GM19324 (cell line): ENCODE data around the gene UCK1.
A peak's percentile ranks its signal among the peaks of the same experiment; 100 is the strongest.
"Not testable (repeated sequence)": the region's sequence is repeated elsewhere in the genome, so short reads cannot be mapped to it uniquely, and the experiment has no call there.

Experiments used
- ATAC-seq: cut with Tn5 transposase; IDR thresholded peaks from one replicate; pipeline ENCODE4 v1.9.1; 2021; ENCODE audit warnings: mild to moderate bottlenecking, moderate library complexity; ENCODE audit not compliant: unreplicated experiment, low FRiP score

UCK1 gene

GRCh38 chr9:131524665-131525315 is 6.3 kb downstream of the UCK1 start:
- ATAC-seq, result no peak

GRCh38 chr9:131523451-131524435 is 7.3 kb downstream of the UCK1 start:
- ATAC-seq, result no peak

- ATAC-seq, result no peak
These were observed 8.0 kb downstream of the UCK1 start for GRCh38 chr9:131523086-131523388.

GRCh38 chr9:131522257-131523085 is 8.6 kb downstream of the UCK1 start:
- ATAC-seq, result no peak

- ATAC-seq, result no peak
These were observed 9.2 kb downstream of the UCK1 start for GRCh38 chr9:131521822-131522221.

- ATAC-seq, result no peak
These were observed 9.9 kb downstream of the UCK1 start for GRCh38 chr9:131521203-131521602.

GRCh38 chr9:131520503-131520902 is 10.6 kb downstream of the UCK1 start:
- no peak for ATAC-seq

- no peak for ATAC-seq
These were observed 12.5 kb downstream of the UCK1 start for GRCh38 chr9:131518553-131518952.

GRCh38 chr9:131517761-131518190 is 13.3 kb downstream of the UCK1 start:
- ATAC-seq, result no peak

- ATAC-seq, result no peak
These were observed 14.1 kb downstream of the UCK1 start for GRCh38 chr9:131516930-131517329.

- no peak for ATAC-seq
These were observed 15.0 kb downstream of the UCK1 start for GRCh38 chr9:131516100-131516499.

GRCh38 chr9:131515559-131516031 is 15.5 kb downstream of the UCK1 start:
- ATAC-seq, result not testable (repeated sequence)

GRCh38 chr9:131513177-131513576 is 17.9 kb downstream of the UCK1 start:
- ATAC-seq, result no peak

- no peak for ATAC-seq
These were observed 19.2 kb downstream of the UCK1 start for GRCh38 chr9:131511880-131512279.

- no peak for ATAC-seq
These were observed 19.6 kb downstream of the UCK1 start for GRCh38 chr9:131511416-131511815.

GRCh38 chr9:131505012-131505411 is 26.1 kb downstream of the UCK1 start:
- ATAC-seq, result no peak

GRCh38 chr9:131503626-131504465 is 27.2 kb downstream of the UCK1 start:
- no peak for ATAC-seq

- ATAC-seq, result peak; percentile 84
These were observed 28.1 kb downstream of the UCK1 start, which contains the start of gene POMT1 for GRCh38 chr9:131502781-131503625. POMT1 (plus strand) TSS chr9:131502918; CDS start chr9:131504219, 1,301 bp downstream.
